Stimulated activated CD4-positive, alpha-beta T cell treated with anti-CD3 and anti-CD28 coated beads, TNF-alpha, amount 100 ng/mL, for 4 hours (primary cell): ENCODE data around the gene RTRAF.

Experiments used
- DNase-seq, 3 experiments: peaks; one replicate each; pipeline ENCODE4 v3.0.0-alpha.2; 2020; ENCODE audit warnings: low read depth in 3 of 3

The RTRAF gene

DNA sequence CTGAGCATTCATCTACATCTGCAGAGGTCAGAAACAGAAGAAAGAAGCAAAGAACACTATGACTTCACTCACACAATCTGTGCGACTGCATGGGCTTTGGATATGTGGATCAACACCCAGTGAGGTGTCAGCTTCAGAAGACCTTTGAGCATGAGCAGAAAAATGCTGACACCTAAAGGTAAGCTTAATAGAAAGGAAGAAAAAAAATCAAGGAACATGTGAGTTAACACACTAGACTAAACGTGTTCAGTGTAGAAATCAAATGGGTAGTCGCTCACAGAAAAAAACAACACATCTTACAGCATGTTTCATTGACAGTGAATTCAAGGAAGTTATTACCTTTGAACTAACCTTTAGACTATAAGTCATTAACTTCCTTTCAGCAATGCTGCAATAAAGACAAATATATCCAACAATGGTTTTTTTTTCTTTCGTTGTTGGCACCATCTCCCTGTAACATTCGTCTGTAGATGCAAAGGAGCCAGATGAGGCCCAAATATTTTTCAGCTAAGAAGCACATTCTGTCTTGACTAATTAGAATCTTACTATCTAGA lies 30.9 kb downstream of the RTRAF start:
- DNase-seq, result no peak

DNA sequence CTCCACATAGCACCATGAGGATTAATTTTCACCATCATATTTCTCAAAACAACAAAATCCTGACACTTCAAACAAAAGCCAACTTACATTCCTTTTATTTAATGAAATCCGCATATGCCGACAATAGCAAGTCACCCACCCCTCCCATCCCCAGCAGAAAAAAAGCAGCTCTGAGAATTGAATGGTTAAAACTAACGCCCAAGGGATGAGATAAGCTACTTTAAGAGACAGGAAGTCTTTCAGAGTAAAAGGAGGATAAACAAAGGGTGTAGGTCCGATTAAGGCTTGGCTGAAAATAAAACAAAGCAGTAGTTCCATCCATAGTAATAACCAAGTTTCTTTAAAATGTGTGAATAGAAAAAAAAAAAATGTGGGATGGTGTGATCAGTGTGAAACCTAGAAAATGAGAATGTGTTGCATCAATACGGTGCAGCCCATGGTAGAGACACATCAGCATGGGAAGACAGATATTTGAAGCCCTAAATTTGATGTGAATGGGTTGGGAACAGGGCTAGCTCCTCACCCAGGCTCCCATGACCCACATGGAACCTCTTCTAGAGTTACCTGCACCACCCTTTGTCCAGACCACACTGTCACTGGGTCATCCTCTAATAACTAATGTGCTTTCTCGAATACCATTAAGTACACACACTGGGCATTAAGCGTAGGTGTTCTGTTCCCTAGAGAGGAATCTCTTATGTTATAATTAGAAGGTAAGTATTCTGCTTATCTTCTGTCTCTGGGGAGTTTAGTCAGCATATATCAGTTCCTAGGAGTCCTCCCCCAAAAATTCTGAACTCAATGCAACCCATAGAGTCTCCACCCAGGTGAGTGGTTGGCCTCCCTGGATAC lies 31.7 kb downstream of the RTRAF start:
- no peak for DNase-seq

DNA sequence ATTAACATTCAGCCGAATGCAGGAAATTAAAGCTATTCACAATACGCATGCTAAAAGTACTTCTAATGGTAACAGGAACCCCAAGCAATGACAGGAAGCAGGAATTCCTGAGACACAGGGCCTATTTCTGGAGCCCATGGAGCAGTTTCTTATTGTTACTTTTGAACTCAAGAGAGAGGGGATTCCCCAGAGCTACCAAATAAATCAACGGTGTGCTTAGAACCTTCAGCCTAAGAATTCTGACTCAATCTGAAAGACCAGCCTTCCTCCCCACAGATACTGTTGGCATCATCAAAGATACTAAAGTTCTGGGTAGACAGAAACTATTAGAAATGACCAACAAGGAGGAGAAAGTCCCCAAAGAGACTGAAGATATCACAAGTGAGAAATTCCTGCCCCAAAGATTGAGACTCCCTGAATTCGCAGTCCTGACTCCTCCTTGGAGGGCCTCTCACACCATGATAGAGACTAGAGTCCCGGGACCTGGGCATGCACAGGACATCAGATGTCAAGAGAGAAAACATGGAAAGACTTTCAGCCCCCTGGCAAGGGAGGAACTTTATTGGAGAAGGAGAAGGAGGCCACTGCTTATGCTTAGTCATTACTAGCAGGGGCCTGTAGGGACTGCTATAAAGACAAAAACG lies 32.7 kb downstream of the RTRAF start:
- no peak for DNase-seq

DNA sequence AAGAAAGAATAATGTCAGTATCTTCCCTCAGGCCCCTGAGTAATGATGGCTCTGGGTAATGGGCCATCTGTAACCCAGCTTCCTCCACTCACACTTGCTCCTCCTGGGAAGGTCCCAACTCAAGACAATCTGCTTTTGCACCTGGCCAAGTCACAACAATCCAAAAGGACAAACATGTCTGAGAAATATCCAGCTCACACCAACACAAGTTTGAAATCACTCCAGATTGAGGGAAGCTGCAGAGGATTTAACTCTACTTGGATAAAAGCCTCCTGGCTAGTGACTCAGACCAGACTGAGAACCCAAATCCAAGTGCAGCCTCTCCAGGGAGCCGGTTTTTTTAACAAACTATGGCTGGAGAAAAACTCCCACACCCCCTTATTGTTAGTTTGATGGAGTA lies 34.2 kb downstream of the RTRAF start:
- DNase-seq, result no peak

DNA sequence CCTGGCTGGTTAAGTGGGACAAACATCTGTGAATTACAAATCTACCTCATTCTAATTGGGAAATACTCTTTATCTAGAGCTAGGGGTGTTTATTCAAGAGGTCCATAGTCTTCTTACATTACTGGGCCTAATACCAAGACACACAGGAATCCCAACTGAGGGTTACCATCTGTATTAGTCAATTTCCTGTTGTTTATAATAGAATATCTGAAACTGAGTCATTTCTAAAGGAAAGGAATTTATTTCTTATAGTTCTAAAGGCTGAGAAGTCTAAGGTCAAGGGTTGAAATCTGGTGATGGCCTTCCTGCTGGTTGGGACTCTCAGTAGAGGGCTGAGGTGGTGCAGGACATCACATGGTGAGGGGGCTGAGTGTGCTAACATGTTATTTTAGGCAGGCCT lies 36.0 kb downstream of the RTRAF start:
- no peak for DNase-seq

DNA sequence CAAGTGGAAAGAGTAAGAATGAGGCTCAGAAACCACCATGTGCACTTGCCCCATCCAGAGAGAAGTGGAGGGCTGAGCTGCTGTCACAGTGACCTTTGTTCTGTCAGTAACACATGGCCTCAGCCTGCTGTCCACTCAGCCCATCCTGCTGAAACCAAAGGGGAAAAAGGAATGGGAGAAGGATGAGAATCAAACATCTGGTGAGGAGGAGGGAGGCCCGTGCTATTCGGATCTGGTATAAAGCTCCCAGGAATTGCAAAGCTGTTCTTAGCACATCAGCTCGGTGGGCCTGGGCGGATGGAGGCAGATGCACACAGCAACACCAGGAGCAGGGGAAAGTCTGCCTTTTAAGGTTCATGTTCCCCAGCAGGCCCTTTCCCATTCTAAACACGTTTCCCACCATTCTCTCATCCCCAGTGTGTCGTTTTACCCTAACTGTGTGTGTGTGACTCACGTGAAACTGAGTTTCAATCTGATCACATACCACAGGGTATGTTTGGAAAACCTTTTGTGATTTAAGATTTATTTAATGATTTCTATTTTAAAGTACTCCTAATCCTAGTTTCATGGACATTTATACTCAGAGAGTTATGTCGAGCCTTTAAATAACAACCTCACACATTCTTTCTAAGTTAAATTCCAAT lies 36.8 kb downstream of the RTRAF start:
- no peak for DNase-seq

DNA sequence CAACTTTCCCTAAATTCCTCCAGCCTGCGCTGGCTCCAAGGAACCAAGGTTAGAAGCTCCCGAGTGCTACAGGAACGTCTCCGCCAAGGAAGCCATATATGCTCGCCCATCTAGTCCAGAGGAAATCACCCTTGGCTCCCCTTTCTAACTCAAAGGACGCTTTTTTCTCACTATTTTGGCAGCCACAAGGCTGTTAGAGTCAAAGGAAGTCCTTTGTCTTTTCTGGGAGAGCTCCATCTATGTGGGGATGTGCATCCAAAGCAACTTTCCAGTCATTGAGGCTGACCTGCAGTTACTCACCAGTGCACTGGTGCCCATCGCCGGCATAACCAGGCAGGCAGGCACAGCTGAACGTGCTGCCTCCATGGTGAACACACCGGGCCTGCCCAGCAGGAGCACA lies 37.6 kb downstream of the RTRAF start:
- DNase-seq, result no peak

DNA sequence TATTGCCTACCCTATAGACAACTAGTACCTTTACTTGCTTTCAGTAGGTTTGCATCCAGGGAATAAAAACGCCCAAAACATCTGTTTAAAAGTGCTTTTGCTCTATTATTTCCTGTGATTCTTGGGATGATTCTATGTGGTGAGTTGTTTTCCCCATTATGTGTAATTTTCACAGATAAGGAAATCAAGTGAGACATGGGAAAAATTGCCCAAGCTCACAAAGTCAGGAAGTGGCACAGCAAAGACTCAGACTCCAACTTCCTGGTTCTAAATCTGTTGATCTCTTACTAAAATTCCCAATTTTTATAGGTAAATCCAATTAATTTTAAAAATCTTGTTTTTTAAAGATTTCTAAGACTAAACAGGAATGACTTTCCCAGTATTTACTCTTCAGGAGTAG lies 40.5 kb downstream of the RTRAF start:
- no peak for DNase-seq

DNA sequence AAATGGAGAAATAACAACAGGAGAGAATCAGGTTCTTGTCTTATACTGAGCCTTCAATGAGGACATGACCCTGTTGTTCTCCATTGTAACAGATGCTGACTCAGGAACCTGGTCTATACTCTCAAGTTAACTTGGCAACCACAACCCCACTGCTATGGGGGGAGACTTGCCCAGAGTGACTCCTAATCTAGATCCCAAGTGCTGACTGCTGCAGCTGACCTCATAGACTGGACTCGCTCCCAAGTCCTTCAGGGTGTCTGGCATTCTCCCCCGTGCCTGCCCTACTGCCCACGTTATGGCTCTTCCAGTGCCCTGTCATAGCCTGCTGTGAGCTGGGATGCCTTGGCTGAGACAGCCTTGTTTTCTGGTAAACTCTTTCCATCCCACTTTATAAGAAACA lies 42.4 kb downstream of the RTRAF start:
- DNase-seq, result no peak

DNA sequence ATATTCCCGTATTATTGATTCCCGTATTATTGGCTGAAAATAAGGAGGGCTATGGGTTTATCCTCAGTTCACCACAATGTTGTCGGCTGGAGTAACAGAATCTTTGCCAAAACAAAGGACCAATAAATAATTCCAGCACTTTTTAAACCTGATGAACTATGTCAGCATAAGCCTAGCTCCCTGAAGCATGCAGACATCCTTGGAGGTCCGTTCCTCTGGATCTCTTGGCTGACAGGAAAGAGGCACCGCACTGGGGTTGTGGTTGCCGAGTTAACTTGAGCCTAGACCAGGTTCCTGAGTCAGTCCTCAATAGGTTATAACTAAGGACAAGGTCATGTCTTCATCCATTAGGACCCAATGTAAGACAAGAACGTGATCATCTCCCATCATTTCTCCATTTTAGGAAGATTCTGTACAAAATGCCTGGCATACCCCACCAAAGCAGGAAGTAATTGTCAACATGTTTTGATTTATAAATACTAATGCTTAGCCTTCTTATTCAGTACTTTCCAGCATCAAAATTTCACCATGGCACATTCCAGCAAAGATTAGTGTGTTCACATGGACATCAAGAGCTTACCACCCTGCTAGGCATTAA lies 43.0 kb downstream of the RTRAF start:
- DNase-seq, result no peak

DNA sequence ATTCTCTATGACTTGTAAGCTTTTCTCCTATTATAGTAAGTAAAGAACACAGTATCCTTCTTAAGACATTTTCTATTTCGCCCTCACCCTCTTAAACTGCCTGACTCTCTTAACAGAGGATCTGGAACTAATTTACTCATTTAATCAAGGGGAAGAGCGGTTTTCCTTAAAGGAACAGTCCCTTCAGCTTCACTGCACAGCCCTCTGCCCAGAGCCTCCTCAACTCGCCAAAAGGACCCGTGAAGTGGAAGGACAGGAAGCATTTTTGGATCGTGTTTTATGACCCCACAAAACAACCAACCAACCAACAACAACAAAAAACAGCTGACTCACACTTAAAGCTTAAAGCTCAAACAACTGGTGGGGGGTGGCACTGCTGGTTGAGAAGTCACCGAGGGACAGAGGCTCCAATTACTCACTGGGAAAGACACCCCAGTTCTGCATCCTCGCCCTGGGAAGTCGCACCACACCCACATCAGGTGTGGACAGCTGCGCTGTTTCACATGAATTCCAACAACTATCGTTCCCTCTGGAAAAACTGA lies 43.8 kb downstream of the RTRAF start:
- DNase-seq, result no peak

DNA sequence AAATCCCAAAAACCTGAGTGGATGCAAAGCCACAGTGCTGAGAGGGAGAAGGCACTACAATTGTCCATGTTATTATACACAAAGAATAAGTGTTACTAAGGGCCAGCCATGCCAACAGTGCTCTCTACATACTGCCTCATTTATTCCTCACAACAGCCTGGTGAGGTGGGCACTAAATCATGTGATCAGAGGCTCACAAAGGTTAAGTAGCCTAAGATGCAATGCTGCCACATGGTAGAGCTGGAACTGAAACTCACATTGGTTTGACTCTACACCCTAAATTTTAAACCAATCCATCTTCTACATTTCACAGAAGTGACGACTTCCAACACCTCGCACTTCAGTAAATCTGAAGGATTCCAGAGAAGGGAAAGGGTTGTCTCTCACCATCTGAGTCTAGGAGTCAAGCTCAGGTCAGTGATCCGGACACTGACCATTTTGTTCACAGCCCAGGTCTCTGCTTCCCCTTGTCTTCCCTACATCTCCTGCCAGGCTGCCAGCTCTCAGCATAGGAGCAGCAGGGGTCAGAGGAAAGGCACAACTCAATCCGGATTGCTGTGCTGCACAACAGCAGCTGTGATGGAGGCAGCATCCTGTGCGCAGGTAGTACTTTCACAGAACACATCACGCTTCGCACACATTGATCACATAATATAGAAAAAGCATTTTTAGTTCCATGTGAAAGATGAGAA lies 49.9 kb downstream of the RTRAF start:
- DNase-seq, result no peak

DNA sequence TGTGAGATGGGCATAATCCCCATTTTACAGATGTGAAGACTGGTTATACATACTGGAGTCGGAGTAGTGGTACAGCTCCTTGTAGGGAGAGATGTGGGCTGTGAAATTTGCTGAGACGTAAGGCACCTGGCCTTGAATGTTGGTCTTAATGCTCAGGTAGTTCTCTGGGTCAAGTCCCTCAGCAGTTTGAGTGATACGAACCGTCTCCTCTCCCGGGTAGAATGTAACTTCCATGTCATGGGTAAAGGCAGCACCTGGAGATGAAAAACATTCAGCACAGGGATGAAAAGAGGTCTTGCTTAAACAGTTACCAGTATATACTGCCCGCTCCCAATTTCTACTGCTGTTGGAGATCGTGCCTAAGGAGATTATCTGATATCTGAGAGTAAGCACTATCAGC lies 51.3 kb downstream of the RTRAF start:
- no peak for DNase-seq

DNA sequence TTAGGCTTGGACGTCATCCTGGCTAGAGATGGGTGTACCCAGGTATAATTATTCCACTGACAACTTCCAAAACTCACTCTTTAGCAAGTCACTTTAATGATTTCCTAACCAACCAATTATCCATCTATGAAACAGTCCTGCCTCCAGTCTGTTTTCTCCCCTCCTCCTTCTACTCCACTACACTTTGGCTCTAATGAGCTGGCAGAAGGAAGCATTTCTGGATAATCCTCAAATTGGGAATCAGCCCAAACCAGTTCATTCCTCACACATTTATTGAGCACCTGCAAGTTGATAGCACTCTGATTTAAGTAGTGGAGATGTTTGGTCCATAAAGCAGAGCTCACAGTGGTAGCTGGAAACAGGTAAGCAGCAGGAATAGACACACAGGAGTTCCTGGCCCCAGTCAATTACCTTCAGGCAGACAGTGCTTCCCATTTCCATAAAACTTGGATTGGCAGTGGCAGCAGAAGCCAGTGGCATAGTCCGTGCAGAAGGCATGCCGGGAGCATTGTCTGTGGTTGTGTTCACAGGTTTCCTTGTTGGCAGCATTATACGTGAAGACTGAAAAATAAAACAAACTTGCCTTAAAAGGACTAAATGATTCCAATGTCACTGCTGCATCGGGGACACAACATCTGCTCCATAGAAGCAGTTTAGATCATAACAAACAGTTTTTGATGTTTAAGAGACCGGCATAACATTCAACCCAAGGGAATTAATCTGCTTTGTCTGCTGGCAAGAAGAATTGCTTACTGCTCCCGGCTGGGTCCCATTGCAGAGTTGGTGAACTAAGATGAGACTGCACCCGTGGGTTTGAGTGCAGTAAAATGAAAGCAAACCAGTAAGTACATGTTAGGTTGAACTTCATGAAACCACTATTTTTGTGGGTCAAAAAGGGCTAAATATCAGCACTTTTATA lies 53.3 kb downstream of the RTRAF start:
- DNase-seq, result no peak

DNA sequence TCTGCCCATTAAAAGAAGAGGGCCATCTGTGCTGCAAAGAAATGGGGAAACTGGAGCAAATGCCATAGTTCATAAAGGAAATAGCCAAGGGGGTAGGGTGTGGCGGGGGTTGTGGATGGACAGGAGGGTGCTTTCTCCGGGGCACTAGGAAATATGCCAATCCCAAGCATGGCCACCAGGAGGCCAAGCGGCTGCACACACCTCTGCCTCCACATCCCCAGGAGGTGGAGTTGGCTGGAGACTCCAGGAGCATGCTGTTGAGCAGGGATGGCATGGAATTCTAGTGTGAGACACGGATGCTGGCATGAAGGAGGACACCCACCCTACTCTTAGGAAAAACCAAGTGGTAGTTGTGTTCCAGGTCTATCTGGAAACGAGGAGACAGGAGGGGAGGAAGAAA lies 54.3 kb downstream of the RTRAF start:
- DNase-seq, result no peak

DNA sequence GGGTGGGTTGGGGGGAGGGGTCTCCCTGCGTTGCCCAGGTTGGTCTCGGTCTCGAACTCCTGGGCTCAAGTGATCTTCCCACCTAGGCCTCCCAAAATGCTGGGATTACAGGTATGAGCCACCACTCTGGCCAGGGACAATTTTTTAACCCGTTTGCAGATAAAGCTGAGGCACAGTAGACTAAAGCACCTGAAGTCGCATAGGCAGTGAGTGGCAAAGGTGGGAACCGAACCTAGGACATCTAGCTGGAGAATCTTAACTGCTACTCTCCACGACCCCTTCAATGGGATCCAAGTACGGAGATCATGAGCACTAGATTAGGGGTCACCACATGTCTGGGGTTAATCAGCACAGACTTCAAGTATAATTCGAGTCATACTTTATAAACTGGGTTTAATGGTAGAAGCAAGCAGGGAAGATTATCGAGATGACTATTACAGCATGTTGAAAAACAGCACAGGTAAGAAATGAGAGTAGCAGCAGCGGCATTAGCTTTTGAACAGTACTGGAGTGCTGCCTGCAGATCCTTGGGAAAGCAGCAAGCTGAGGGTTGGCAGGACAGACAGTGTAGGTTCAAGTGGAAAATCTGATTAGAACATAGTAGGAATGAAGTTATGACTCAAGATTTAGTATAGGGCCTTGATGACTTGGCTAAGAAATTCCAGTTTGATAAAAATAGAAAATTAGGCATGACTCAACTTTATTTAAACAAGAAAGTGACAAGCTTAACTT lies 55.6 kb downstream of the RTRAF start:
- DNase-seq, result no peak

DNA sequence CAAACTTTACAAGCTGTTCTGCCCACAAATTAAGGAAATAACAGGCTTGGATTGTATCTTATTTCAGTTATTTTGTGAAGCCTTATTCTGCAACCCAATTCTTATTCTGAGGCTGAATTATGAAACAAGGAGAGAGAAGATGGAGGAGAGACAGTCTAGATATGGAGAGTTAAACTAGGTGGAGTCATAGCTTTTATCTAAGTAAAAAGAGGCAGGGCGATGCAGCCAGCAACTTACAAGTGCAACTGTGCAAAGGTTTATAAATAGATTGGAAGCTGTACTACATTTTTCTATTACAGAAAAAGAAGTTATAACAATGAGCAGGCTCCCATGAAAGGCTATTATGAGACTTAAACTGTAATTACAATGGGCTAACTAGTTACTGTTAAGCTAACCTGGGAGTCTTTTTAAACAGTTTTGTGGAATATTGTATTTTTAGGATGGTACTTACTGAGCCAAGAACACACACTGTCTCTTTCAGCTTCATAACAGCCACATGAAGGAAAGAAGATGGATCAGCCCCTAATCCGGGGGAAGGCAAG lies 57.1 kb downstream of the RTRAF start:
- DNase-seq, result no peak

DNA sequence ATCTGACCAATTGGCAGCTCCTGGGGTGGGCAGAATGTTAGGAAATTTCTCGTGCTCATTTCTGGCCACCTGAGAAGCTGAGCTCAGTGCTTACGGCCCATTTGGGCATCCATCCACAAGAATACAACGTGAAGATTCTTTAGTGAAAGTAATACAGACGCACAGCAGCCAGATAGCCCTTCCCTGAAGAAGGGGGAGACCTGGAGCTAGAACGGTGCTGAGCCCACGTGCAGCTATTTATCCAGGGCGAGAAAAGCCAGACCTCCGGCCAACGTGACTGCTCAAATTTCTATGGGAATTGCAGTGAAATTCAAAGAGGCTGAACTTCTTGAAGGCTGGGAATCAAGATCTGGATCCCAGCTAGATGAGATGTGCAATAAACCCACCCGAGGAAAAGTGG lies 58.8 kb downstream of the RTRAF start:
- DNase-seq, result no peak

DNA sequence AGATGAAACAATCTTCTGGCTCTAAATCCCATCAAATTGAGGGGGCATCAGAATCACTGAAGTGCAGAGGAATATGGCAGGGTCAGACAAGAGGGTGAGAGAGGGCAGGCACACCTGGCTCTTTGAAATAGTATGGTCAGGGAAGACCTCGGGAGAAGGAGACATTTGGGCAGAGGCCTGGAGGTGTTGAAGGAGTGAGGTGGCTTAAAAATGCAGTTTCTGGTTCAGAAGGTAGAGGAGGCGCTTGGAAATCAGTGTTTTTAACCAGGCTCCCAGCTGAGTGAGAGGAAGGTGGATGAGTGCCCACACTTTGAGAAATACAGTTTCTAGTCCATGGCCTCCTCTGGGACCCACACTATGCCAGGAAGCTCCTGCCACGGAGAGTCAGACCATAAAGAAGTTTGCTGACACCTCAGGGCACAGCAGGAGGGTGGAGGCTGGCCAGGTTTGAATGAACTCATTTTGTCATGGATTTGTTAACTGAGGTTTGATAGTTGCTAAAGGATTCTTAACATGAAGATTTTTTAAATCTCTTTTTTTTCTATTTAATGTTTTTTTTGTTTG lies 59.4 kb downstream of the RTRAF start:
- DNase-seq, result no peak
